ENCODE data around the gene SLC26A5.
A peak's percentile ranks its signal among the peaks of the same experiment; 100 is the strongest.

SLC26A5 gene

GRCh38 chr7:103347507-103348267, 98.3 kb downstream of the SLC26A5 start, which contains the start of gene PSMC2:
PSMC2 (plus strand) TSS chr7:103347643; CDS start chr7:103347712, 69 bp downstream.
- peak; percentile 76 for DNase-seq (ENCODE audit: low read depth)

- DNase-seq (ENCODE audit: low read depth) = no peak
Observed at GRCh38 chr7:103346396-103346795, 99.6 kb downstream of the SLC26A5 start.

GRCh38 chr7:103344453-103345149, 101.4 kb downstream of the SLC26A5 start, which contains the start of gene DNAJC2:
DNAJC2 (minus strand) TSS chr7:103344767; CDS start chr7:103344622, 145 bp downstream.
- DNase-seq (ENCODE audit: low read depth) = peak; percentile 60

GRCh38 chr7:103343758-103344452, 102.1 kb downstream of the SLC26A5 start:
- peak; percentile 9 for DNase-seq (ENCODE audit: low read depth)

- DNase-seq (ENCODE audit: low read depth) = no peak
Observed at GRCh38 chr7:103343332-103343731, 102.7 kb downstream of the SLC26A5 start.

GRCh38 chr7:103341466-103341865, 104.5 kb downstream of the SLC26A5 start:
- no peak for DNase-seq (ENCODE audit: low read depth)

- no peak for DNase-seq (ENCODE audit: low read depth)
Observed at GRCh38 chr7:103338864-103339263, 107.1 kb downstream of the SLC26A5 start.

- no peak for DNase-seq (ENCODE audit: low read depth)
Observed at GRCh38 chr7:103336761-103337160, 109.2 kb downstream of the SLC26A5 start.

GRCh38 chr7:103325744-103326143, 120.3 kb downstream of the SLC26A5 start:
- no peak for DNase-seq (ENCODE audit: low read depth)
